Activated T-helper 2 cell treated with anti-CD3 and anti-CD28 coated beads, Interferon-gamma antibody, Interleukin-2, Interleukin-4, amounts not matched to agents 10 μg/mL and 5 μg/mL and 100 μg/mL, durations not matched to agents 14 hours and 24 hours and 36 hours (primary cell): Measurements from ENCODE around the gene CD177. TPM values are rescaled to one million over a fixed set of nuclear protein-coding genes. Genes with fewer than 3 reads are reported as not detected.

Source experiments
- DNase-seq: peaks from one replicate; pipeline ENCODE4 v3.0.0; 2021; ENCODE audit warnings: low spot score
- H3K27ac Mint-ChIP-seq: one replicate; pipeline ENCODE4 v1.8.0; 2021; ENCODE audit warnings: mixed read lengths
- H3K27me3 Mint-ChIP-seq: one replicate; pipeline ENCODE4 v1.8.0; 2021; ENCODE audit warnings: low read depth, mixed read lengths
- H3K36me3 Mint-ChIP-seq: one replicate; pipeline ENCODE4 v1.8.0; 2021; ENCODE audit warnings: low read depth, mixed read lengths
- H3K4me1 Mint-ChIP-seq: one replicate; pipeline ENCODE4 v1.8.0; 2021; ENCODE audit warnings: low read depth, mixed read lengths
- H3K4me3 Mint-ChIP-seq: one replicate; pipeline ENCODE4 v1.8.0; 2021; ENCODE audit warnings: low read depth, mild to moderate bottlenecking, moderate library complexity, mixed read lengths
- H3K9me3 Mint-ChIP-seq: one replicate; pipeline ENCODE4 v1.8.0; 2021; ENCODE audit warnings: mixed read lengths
- intact Hi-C: fragments of 100-400 bp; cut with micrococcal nuclease; formaldehyde crosslinking; loops from one replicate; pipeline ENCODE4 v1.15.1; 2023
- total RNA-seq: library from RNA; stranded (reverse); gene quantifications from 2 replicates; pipeline ENCODE4 v1.2.3, GENCODE V29; 2022

CD177 gene, protein sequence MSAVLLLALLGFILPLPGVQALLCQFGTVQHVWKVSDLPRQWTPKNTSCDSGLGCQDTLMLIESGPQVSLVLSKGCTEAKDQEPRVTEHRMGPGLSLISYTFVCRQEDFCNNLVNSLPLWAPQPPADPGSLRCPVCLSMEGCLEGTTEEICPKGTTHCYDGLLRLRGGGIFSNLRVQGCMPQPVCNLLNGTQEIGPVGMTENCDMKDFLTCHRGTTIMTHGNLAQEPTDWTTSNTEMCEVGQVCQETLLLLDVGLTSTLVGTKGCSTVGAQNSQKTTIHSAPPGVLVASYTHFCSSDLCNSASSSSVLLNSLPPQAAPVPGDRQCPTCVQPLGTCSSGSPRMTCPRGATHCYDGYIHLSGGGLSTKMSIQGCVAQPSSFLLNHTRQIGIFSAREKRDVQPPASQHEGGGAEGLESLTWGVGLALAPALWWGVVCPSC
- not detected in 2 replicates for total RNA-seq

DNA sequence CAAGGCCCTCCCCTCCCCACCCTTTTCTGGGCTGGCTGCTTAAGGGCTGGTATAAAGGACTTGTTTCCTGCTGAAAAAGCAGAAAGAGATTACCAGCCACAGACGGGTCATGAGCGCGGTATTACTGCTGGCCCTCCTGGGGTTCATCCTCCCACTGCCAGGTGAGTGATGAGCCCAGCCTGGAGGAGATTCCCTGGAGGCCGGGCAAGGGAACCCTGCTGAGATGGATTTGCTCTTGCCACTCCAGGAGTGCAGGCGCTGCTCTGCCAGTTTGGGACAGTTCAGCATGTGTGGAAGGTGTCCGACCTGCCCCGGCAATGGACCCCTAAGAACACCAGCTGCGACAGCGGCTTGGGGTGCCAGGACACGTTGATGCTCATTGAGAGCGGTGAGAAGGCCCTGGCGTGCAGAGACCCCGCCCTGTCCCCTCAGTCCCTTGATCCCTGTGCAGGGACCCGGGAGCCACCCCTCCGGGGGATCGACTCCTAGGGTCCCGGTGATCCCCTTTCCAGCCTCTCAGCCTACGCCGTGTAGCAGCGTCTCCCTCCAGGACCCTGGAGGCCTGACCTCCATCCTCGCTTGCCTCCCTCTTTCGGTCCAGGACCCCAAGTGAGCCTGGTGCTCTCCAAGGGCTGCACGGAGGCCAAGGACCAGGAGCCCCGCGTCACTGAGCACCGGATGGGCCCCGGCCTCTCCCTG lies at the start of gene CD177:
TSS of gene CD177 (plus strand) at position 81 of the 699 bp plus-strand sequence. CDS start at position 110, 29 bp downstream.
- peaks cover 4% of the 10 kb centered on the region for H3K27me3 Mint-ChIP-seq
- no peak for DNase-seq
- intact Hi-C loops, result no loop called here
- no peak within 1 kb of the TSS for H3K27ac Mint-ChIP-seq
- H3K9me3 Mint-ChIP-seq, result no peaks in the 10 kb centered on the region
- H3K4me3 Mint-ChIP-seq, result no peak within 1 kb of the TSS
- no peaks in the 10 kb centered on the region for H3K36me3 Mint-ChIP-seq
- no peaks in the 10 kb centered on the region for H3K4me1 Mint-ChIP-seq

DNA sequence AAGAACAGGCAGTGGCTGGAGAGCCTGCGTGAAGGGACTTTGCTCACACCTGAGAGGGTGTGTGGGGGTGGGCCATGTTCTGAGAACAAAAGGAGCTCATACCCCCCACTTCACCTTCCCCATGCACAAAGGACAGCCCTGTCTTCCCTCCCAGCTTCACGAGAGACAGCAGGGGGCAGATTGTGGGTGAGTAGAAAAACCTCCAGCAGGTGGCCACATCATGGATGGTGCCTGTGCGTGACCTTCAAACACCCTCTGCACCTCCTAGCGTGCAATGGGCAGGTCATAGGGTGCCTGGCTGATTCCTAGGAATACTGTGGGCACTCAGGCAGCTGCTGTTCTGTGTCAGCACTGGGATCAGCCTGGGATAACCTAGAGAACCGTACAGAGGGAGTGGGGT lies 47.8 kb upstream of the CD177 start:
- H3K4me1 Mint-ChIP-seq, result no peaks in the 10 kb centered on the region
- DNase-seq, result no peak
- H3K9me3 Mint-ChIP-seq, result no peaks in the 10 kb centered on the region
- no peak overlapping the region for H3K27ac Mint-ChIP-seq
- no peaks in the 10 kb centered on the region for H3K36me3 Mint-ChIP-seq
- intact Hi-C loops, result no loop called here
- no peaks in the 10 kb centered on the region for H3K27me3 Mint-ChIP-seq
- no peak overlapping the region for H3K4me3 Mint-ChIP-seq

DNA sequence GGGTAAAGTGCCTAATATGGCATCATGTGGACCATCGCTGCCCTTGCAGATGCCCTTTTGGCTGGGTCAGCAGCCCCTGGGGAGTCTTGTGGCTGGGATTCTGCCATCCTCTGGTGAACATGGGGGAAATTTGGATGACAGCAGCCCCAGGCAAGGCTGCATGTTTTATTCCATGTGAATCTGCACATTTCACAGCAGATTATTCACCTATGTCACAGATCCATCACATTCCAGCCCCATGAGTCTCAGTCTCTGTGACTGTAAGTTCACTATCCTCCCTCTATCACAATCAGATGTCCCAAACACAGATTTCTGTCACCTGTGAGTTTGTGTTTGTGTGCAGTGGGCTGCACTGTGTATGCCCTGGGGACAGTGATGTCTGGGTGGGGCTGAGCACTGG lies 47.4 kb upstream of the CD177 start:
- no peak overlapping the region for H3K27ac Mint-ChIP-seq
- intact Hi-C loops, result no loop called here
- H3K9me3 Mint-ChIP-seq, result no peaks in the 10 kb centered on the region
- H3K27me3 Mint-ChIP-seq, result no peaks in the 10 kb centered on the region
- no peak overlapping the region for H3K4me3 Mint-ChIP-seq
- no peaks in the 10 kb centered on the region for H3K36me3 Mint-ChIP-seq
- no peaks in the 10 kb centered on the region for H3K4me1 Mint-ChIP-seq
- DNase-seq, result no peak

DNA sequence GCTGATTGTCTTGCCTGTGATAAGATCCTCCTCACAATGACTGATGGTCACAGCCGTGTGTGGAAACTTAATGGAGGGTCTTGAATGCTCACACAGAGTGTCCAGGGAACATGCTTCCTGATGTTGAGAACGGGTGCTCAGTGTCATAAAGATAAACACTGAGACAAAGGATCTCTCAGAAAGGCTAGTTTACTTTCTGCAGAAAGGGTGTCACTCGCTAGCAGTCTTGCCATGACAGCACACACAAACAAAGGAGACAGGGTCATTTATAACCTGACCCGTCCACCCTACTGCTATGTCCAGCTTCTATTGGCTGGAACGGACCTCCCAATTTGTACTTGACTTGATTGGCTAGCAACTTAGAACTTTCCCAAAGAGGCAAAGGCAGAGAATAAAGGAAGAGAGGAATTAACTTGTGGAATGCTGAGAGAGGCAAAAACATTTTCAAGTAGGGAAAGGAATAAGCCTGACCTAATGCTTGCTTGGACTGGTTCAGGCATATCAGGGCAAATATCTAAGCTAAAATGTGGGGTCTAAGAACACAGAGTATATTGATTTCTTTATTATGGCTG lies 45.2 kb upstream of the CD177 start:
- H3K9me3 Mint-ChIP-seq, result no peaks in the 10 kb centered on the region

DNA sequence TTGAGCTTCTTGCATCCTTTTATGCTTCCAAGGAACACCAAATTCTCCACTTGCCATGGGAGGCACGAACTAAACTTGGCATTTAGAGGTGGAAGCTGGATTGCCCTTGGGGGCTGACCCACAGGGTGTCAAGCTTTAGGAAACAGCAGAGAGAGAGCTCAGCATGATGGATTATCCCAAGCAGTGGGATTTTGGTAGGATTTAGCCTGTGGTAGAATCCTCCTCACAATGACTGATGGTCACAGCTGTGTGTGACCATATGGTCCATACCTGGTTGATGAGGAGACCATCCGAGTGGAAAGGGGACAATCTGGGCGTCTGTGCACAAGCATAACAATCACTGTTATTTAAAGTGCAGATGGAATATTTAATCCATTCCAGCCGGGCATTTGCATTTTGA lies 44.0 kb upstream of the CD177 start:
- Mint-ChIP-seq H3K27me3 (no peaks in the 10 kb centered on the region), H3K4me1 (no peaks in the 10 kb centered on the region), H3K4me3 (no peak overlapping the region), H3K9me3 (no peaks in the 10 kb centered on the region), H3K36me3 (no peaks in the 10 kb centered on the region), H3K27ac (no peak overlapping the region)
- DNase-seq, result no peak
- intact Hi-C loops, result no loop called here

More for the DNA sequence above, 45.2 kb upstream of the CD177 start:
- Mint-ChIP-seq H3K36me3 (no peaks in the 10 kb centered on the region), H3K4me3 (no peak overlapping the region), H3K27me3 (no peaks in the 10 kb centered on the region), H3K4me1 (no peaks in the 10 kb centered on the region), H3K27ac (no peak overlapping the region)
- no peak for DNase-seq
- intact Hi-C loops, result no loop called here

DNA sequence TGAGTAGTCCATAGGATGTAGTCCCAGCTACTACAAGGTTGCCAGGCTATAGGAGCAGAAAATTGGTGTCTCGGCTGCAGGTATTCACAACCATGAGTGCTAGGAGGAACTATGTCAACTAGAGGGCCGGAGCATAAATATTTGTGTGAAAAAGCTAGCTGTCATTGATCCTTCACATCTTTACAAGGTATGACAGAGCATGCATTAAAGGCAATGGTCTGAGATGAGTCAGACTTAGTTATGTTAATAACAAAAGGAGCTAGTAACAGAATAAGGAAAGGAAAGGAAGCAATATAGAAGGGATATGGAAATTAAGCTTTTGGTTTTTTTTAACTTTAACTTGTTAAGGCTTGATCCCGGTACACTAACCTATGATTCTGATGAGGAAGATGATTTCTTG lies 43.3 kb upstream of the CD177 start:
- Mint-ChIP-seq H3K27me3 (no peaks in the 10 kb centered on the region), H3K27ac (no peak overlapping the region), H3K4me3 (no peak overlapping the region), H3K36me3 (no peaks in the 10 kb centered on the region), H3K4me1 (no peaks in the 10 kb centered on the region), H3K9me3 (no peaks in the 10 kb centered on the region)
- DNase-seq, result no peak
- intact Hi-C loops, result no loop called here

DNA sequence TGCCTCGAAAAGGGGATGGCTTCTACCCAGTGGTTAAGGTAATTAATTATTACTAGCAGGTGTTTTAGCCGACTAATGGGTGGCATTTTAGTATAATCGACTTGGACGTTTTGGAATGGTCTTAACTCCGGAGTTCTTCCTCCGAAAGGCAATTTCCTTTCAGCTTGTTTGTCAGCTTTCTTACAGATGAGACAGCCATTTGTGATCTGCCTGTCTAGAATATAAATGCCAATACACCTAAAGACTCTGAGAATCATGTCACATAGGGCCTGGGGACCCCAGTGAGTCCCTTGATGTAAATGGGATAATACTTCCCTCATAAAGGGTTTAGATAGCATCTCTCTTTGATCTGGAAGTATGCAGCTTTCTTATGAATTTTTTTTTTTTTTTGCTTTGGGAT lies 42.2 kb upstream of the CD177 start:
- Mint-ChIP-seq H3K4me3 (no peak overlapping the region), H3K27me3 (no peaks in the 10 kb centered on the region), H3K4me1 (no peaks in the 10 kb centered on the region), H3K9me3 (no peaks in the 10 kb centered on the region), H3K36me3 (no peaks in the 10 kb centered on the region), H3K27ac (no peak overlapping the region)
- intact Hi-C loops, result no loop called here
- no peak for DNase-seq

DNA sequence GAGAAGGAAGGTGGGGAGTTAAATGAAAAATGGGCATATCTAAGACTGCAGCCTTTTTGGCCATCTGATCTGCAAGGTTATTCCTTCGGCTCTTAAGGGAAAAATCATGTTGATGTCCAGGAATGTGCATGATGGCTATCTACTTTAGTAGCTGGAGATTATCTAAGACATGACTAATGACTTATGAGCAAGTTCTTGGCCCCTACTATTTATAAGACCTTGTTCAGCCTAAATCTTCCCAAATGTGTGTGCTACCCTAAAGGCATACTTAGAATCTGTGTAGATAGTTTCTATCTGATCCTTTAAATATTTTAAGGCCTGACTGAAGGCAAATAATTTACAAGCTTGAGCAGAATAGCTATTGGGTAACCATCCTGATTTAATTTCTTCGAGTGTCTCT lies 41.8 kb upstream of the CD177 start:
- Mint-ChIP-seq H3K36me3 (no peaks in the 10 kb centered on the region), H3K27me3 (no peaks in the 10 kb centered on the region), H3K4me1 (no peaks in the 10 kb centered on the region), H3K4me3 (no peak overlapping the region), H3K27ac (no peak overlapping the region), H3K9me3 (no peaks in the 10 kb centered on the region)
- intact Hi-C loops, result no loop called here
- no peak for DNase-seq

DNA sequence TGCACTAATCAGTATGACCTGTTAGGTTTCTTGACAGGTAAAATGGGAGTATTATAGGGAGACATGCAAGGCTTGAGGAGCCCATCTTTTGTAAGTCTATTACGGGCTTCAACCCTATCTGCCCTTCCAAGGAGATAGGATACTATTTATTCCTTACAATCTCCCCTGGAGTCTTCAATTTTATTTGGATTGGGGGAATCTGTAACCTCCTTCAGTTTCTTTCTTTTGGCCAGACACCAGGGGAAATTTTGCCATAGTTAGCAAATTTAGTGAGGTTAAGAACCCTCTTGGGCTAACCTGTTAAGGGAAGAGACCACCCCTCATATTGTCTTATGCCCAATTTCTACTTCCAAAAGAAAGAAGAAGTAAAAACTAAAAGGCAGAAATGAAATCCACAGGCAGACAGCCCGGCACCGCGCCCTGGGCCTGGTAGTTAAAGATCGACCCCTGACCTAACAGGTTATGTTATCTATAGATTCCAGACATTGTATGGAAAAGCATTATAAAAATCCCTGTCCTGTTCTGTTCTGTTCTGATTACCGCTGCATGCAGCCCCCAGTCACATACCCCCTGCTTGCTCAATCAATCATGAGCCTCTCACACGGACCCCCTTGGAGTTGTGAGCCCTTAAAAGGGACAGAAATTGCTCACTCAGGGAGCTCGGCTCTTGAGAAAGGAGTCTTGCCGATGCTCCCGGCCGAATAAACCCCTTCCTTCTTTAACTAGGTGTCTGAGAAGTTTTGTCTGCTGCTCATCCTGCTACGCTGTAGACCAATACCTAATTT lies 39.6 kb upstream of the CD177 start:
- Mint-ChIP-seq H3K27ac (no peak overlapping the region), H3K4me3 (no peak overlapping the region), H3K27me3 (no peaks in the 10 kb centered on the region), H3K36me3 (no peaks in the 10 kb centered on the region), H3K9me3 (no peaks in the 10 kb centered on the region), H3K4me1 (no peaks in the 10 kb centered on the region)
- intact Hi-C loops, result no loop called here
- DNase-seq, result no peak

DNA sequence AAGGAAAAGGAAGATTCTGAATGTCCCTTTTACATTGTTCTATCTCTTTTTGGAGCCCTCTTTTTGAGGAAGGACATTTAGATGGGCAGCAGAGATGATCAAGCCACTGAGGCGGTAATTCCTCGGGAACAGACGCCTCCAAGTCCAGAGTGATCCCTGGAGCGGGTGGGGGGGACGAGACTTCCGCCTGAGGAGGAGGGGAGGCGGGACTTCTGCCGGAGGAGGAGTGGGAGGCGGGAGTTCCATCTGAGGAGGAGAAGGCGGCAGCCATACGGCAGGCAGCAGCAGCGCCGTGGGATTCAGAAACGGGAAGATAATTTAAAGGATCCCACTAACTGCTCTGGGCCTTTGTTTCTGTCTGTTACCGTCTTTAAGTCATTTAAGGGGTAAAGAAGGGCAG lies 37.6 kb upstream of the CD177 start:
- Mint-ChIP-seq H3K27me3 (no peaks in the 10 kb centered on the region), H3K9me3 (no peaks in the 10 kb centered on the region)

DNA sequence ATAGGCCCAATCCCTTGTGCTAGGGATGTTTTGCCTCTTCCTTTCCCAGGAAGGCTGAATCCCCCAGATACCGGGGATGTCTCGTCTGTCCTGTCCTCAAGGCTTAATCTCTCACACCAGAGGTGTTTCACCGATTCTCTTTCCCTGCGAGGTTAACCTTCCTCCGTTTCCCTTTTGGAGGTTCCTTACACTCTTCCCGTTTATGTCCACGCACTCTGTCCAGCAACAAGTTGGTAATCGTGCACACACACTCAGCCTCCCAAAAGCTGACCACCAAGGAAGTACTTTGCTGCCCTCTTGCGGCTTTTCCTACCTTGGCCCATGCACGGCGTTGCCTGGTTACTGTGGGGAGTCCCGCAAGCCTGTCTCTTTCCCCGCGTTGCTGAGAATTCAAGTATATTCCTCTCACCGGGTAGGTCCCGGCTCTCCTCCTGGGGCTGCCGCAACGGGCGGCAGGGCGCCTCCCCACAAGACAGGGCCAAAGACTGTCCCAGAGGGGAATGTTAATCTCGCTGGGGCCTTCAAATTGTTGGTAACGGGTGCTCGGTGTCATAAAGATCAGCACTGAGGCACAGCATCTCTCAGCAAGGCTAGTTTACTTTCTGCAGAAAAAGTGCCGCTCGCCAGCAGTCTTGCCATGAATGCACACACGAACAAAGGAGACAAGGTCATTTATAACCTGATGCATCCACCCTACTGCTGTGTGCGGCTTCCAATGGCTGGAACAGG lies 36.7 kb upstream of the CD177 start:
- Mint-ChIP-seq H3K27me3 (no peaks in the 10 kb centered on the region), H3K4me1 (no peaks in the 10 kb centered on the region), H3K36me3 (no peaks in the 10 kb centered on the region), H3K27ac (no peak overlapping the region), H3K4me3 (no peak overlapping the region), H3K9me3 (no peaks in the 10 kb centered on the region)
- intact Hi-C loops, result no loop called here
- DNase-seq, result no peak

More for the DNA sequence above, 37.6 kb upstream of the CD177 start:
- intact Hi-C loops, result no loop called here
- H3K4me1 Mint-ChIP-seq, result no peaks in the 10 kb centered on the region
- no peak overlapping the region for H3K27ac Mint-ChIP-seq
- no peak overlapping the region for H3K4me3 Mint-ChIP-seq
- no peaks in the 10 kb centered on the region for H3K36me3 Mint-ChIP-seq
- no peak for DNase-seq

DNA sequence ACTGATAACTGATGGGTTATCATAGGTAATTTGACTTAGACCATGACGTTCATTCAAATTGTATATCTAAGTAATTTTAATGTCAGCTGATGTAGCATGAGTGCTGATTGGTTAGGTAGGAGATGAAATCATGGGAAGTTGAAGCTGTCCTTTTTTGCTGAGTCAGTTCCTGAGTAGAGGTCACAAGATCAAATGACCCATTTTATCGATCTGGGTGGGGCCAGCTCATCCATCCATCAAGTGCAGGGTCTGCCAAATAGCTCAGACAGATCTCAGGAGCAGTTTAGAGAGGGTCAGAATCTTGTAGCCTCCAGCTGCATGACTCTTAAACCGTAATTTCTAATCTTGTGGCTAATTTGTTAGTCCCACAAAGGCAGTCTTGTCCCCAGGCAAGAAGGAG lies 35.3 kb upstream of the CD177 start:
- no peaks in the 10 kb centered on the region for H3K4me1 Mint-ChIP-seq
- H3K4me3 Mint-ChIP-seq, result no peak overlapping the region
- no peak overlapping the region for H3K27ac Mint-ChIP-seq
- intact Hi-C loops, result no loop called here
- no peaks in the 10 kb centered on the region for H3K27me3 Mint-ChIP-seq
- DNase-seq, result no peak
- H3K36me3 Mint-ChIP-seq, result no peaks in the 10 kb centered on the region
- H3K9me3 Mint-ChIP-seq, result no peaks in the 10 kb centered on the region
